Caco-2 (cell line): ENCODE measurements around the gene NAA35. TPM values are rescaled to one million over a fixed set of nuclear protein-coding genes. Genes with fewer than 3 reads are reported as not detected.

ENCODE experiments used
- BruUV-seq: library from RNA; stranded (reverse); fragments of 400-500 nt; replicated peaks from 2 replicates; lab custom pipeline; 2021; lab: Mats Ljungman, UMichigan
- CTCF ChIA-PET: fragments of 300-600 bp; sonication (Branson Sonifier 250); formaldehyde crosslinking; loops from one replicate; lab custom pipeline; 2022; ENCODE audit warnings: antibody characterized with exemption; lab: Charles Lee
- POLR2A ChIA-PET: fragments of 300-600 bp; sonication (Branson Sonifier 250); formaldehyde crosslinking; loops from one replicate; lab custom pipeline; 2022; ENCODE audit warnings: antibody characterized with exemption; lab: Charles Lee
- DNase-seq, 2 experiments: peaks; one replicate each; pipeline versions ENCODE4 v3.0.0 to v3.0.0-alpha.2; 2020 to 2022
- H3K27me3 ChIP-seq: replicated peaks from 2 replicates; pipeline ENCODE4 v1.6.0; 2011; ENCODE audit warnings: low read length; ENCODE audit not compliant: control insufficient read depth, insufficient read depth
- H3K36me3 ChIP-seq: 2 replicates; pipeline ENCODE4 v1.5.1; 2011; ENCODE audit warnings: low read length; ENCODE audit not compliant: control insufficient read depth, insufficient read depth
- H3K4me1 ChIP-seq: fragments of 250-450 bp; sonication (Bioruptor Pico); 2 replicates; pipeline ENCODE4 v1.5.1; 2020; ENCODE audit warnings: mild to moderate bottlenecking
- H3K4me3 ChIP-seq: 2 replicates; pipeline ENCODE4 v1.5.1; 2011; ENCODE audit warnings: low read depth, mild to moderate bottlenecking, control low read depth, low read length
- H3K9me3 ChIP-seq: fragments of 250-450 bp; sonication (Bioruptor Pico); 2 replicates; pipeline ENCODE4 v1.5.1; 2020; ENCODE audit warnings: mild to moderate bottlenecking, moderate library complexity
- H3K27ac Mint-ChIP-seq: one replicate; pipeline ENCODE4 v1.8.0; 2022; ENCODE audit warnings: mixed read lengths; ENCODE audit not compliant: unreplicated experiment
- H3K27me3 Mint-ChIP-seq: one replicate; pipeline ENCODE4 v1.8.0; 2022; ENCODE audit warnings: mixed read lengths; ENCODE audit not compliant: insufficient read depth, unreplicated experiment
- H3K36me3 Mint-ChIP-seq: one replicate; pipeline ENCODE4 v1.8.0; 2022; ENCODE audit warnings: mild to moderate bottlenecking, mixed read lengths; ENCODE audit not compliant: insufficient read depth, unreplicated experiment
- H3K4me1 Mint-ChIP-seq: one replicate; pipeline ENCODE4 v1.8.0; 2022; ENCODE audit warnings: low read depth, mixed read lengths; ENCODE audit not compliant: unreplicated experiment
- H3K4me3 Mint-ChIP-seq: one replicate; pipeline ENCODE4 v1.8.0; 2022; ENCODE audit warnings: mild to moderate bottlenecking, moderate library complexity, mixed read lengths; ENCODE audit not compliant: unreplicated experiment
- H3K9me3 Mint-ChIP-seq: one replicate; pipeline ENCODE4 v1.8.0; 2022; ENCODE audit warnings: mixed read lengths; ENCODE audit not compliant: unreplicated experiment
- CTCF ChIP-seq, 2 experiments: fragments of 200-600 bp in 1 of 2; IDR thresholded peaks; 1 replicate in 1 of 2; 2 replicates in 1 of 2; pipeline versions ENCODE4 v1.5.1 to v1.8.0; 2011 to 2022; ENCODE audit warnings: antibody characterized with exemption in 1 of 2, control low read depth in 1 of 2, inconsistent platforms in 1 of 2, low read depth in 1 of 2, low read length in 1 of 2, mild to moderate bottlenecking in 1 of 2, moderate library complexity in 1 of 2; ENCODE audit not compliant: insufficient read depth in 1 of 2, severe bottlenecking in 1 of 2, unreplicated experiment in 1 of 2
- intact Hi-C: fragments of 100-400 bp; cut with micrococcal nuclease; formaldehyde crosslinking; loops from one replicate; pipeline ENCODE4 v1.10.0; 2022; ENCODE audit not compliant: unreplicated experiment
- total RNA-seq: library from RNA; stranded (reverse); gene quantifications from 2 replicates; pipeline ENCODE4 v1.2.3, GENCODE V29; 2022

Gene NAA35
- total RNA-seq, 1 experiment from 2014 or later = 24.1 TPM

GRCh38 chr9:85994191-85994590, 53.2 kb downstream of the NAA35 start:
- Mint-ChIP-seq H3K9me3 (no peaks in the 10 kb centered on the region), H3K36me3 (peaks cover 19% of the 10 kb centered on the region), H3K27ac (no peak overlapping the region), H3K27me3 (no peaks in the 10 kb centered on the region), H3K4me1 (no peaks in the 10 kb centered on the region), H3K4me3 (no peak overlapping the region)
- no peaks in the 10 kb centered on the region for H3K4me1 ChIP-seq
- DNase-seq = no peak
- H3K27me3 ChIP-seq = no peaks in the 10 kb centered on the region
- BruUV-seq = no TSS peak
- H3K36me3 ChIP-seq = no peaks in the 10 kb centered on the region; the same call in 1 of the 2 replicates
- no peak for TF ChIP-seq CTCF (IDR thresholded peaks at IDR 0.05; ENCODE audit: insufficient read depth in 1 of 2, low read depth in 1 of 2, low read length in 1 of 2, severe bottlenecking in 1 of 2, unreplicated experiment in 1 of 2)
- ChIA-PET CTCF (no interaction called here), POLR2A (no interaction called here)
- H3K4me3 ChIP-seq = no peak overlapping the region
- H3K9me3 ChIP-seq = no peaks in the 10 kb centered on the region
- intact Hi-C loops = no loop called here

DNA sequence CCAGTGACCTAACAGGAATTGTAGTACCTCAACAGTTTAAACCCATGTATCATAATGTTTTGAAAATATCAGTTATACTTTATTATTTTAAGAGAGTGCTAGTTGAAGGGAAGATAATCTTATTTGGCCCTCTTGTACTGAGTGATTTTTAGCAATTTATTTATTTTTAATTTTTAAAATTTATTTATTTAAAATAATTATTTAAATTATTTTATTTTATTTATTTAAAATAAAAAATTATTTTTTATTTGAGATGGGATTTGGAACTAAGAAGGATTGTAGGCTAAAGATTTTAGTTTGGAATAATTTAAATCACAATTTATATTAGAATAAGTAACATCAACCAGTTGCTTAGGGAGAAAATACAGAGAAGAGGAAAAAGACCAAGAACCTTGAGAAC, 54.2 kb downstream of the NAA35 start:
- H3K4me1 ChIP-seq = no peaks in the 10 kb centered on the region
- Mint-ChIP-seq H3K4me1 (no peaks in the 10 kb centered on the region), H3K27ac (no peak overlapping the region), H3K27me3 (no peaks in the 10 kb centered on the region), H3K36me3 (peaks cover 19% of the 10 kb centered on the region), H3K9me3 (no peaks in the 10 kb centered on the region), H3K4me3 (no peak overlapping the region)
- no peak overlapping the region for H3K4me3 ChIP-seq
- intact Hi-C loops = no loop called here
- H3K27me3 ChIP-seq = no peaks in the 10 kb centered on the region
- ChIA-PET POLR2A (no interaction called here), CTCF (no interaction called here)
- no peaks in the 10 kb centered on the region for H3K9me3 ChIP-seq
- no peak for DNase-seq
- BruUV-seq = no TSS peak
- TF ChIP-seq CTCF (IDR thresholded peaks at IDR 0.05; ENCODE audit: insufficient read depth in 1 of 2, low read depth in 1 of 2, low read length in 1 of 2, severe bottlenecking in 1 of 2, unreplicated experiment in 1 of 2) = no peak
- H3K36me3 ChIP-seq = no peaks in the 10 kb centered on the region; the same call in 1 of the 2 replicates

GRCh38 chr9:85995599-85995998, 54.7 kb downstream of the NAA35 start:
- Histone ChIP-seq H3K9me3 (no peaks in the 10 kb centered on the region), H3K4me1 (no peaks in the 10 kb centered on the region), H3K27me3 (no peaks in the 10 kb centered on the region), H3K4me3 (no peak overlapping the region), H3K36me3 (no peaks in the 10 kb centered on the region; the same call in 1 of the 2 replicates)
- ChIA-PET CTCF (no interaction called here), POLR2A (no interaction called here)
- H3K27ac Mint-ChIP-seq = no peak overlapping the region
- no peaks in the 10 kb centered on the region for H3K27me3 Mint-ChIP-seq
- H3K4me1 Mint-ChIP-seq = no peaks in the 10 kb centered on the region
- BruUV-seq = no TSS peak
- H3K9me3 Mint-ChIP-seq = no peaks in the 10 kb centered on the region
- H3K4me3 Mint-ChIP-seq = no peak overlapping the region
- intact Hi-C loops = no loop called here
- TF ChIP-seq CTCF (IDR thresholded peaks at IDR 0.05; ENCODE audit: insufficient read depth in 1 of 2, low read depth in 1 of 2, low read length in 1 of 2, severe bottlenecking in 1 of 2, unreplicated experiment in 1 of 2) = no peak
- no peak for DNase-seq
- peaks cover 22% of the 10 kb centered on the region for H3K36me3 Mint-ChIP-seq
